Fibroblast of peridontal ligament (primary cell): ENCODE data around the gene SEC14L3.

ENCODE experiments used
- DNase-seq: peaks from one replicate; pipeline ENCODE4 v3.0.0-alpha.2; 2010; ENCODE audit errors: extremely low read depth

SEC14L3 gene

DNA sequence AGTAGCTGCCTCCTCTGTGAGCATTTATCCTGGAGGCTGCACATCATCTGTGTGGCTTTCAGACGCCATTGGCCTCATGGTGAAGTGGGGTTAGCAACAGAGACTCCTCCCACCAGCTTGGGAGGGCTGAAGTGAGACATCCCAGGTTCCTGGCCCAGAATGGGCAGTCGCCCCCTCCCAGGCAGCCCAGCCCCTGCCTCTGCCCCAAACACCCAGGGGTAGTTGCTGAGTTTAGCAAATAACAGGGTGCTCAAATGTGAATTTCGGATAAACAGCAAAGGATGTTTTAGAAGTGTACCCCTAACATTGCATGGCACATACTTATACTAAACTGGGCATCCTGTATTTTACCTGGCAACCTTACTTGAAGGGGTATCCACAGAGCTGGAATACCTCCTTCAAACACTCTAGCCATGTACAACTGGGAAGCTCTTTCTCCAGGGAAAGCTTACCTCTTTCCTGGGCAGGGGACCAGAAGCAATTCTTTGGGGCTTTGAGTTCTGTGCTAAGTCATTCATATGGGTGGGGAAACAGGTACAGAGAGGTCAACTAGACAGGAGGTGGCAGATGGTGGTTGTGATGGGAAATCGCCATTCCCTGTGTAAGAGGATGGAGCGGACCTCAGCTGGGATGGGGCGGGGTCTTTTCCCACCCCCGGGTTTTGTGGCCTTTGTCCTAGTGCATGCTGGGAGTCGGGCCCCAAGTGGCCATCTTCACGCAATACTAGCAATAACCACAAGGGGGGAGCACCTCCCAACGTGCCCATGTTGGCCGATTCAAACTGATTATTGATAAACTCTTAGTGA is 27.0 kb downstream of the SEC14L3 start:
- peak; percentile 46 for DNase-seq

DNA sequence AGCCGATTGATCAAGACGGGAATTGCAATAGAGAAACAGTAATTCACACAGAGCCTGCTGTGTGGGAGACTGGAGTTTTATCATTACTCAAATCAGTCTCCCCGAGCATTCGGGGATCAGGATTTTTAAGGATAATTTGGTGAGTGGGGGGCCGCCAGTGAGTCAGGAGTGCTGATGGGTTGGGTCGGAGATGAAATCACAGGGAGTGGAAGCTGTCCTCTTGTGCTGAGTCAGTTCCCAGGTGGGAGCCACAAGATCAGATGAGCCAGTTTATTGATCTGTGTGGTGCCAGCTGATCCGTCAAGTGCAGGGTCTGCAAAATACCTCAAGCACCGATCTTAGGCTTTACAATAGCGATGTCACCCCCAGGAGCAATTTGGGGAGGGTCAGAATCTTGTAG is 30.7 kb downstream of the SEC14L3 start:
- no peak for DNase-seq

DNA sequence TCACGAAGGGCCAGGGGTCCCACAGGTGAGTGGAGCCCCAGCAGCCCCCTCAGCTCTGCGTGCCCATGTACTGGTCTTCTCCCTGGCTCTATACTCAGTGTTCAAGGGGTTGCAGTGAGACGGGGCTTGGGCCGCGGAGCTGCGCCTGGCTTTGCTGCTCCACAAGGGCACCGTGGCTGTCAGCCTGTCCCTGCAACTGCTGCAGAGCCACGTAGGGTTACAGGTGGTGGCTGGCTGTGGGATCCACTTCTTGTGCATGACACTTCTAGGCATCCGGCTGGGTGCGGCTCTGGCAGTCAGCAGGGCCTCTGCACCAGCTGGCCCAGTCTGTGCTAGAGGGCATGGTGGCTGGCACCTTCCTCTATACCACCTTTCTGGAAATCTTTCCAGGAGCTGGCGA is 32.0 kb downstream of the SEC14L3 start:
- DNase-seq, result no peak

DNA sequence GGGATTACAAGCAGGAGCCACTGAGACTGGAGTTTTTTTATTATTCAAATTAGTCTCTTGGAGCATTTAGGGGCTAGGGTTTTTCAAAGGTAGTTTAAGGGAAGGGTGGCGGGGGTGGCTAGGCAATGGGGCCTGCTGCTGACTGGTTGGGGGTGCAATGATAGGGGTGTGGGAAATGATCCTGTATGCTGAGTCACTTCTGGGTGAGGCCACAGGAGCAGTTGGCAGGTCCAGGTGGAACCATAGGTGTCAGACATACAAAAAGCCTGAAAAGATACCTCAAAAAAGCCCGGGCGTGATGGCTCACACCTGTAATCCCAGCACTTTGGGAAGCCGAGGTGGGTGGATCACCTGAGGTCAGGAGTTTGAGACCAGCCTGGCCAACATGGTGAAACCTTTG is 32.6 kb downstream of the SEC14L3 start:
- DNase-seq, result no peak

DNA sequence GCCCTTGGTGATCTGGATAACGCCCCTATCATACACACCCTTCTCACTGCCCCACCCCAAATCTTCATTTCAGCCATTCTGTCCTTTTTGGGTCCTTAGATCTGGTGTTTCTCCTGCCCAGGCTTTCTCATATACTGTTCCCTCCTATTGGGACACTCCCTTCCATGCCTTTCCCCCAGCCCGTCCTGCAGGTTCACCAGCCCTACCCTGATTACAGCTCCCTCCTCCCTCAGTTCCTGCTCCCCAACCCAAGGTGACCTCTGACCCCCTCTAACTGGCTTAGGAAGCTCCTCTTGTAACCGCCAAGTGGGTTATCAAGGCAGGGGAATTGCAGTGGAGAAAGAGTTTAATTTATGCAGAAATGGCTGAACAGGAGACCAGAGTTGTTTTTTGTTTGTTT is 33.3 kb downstream of the SEC14L3 start:
- DNase-seq, result no peak

DNA sequence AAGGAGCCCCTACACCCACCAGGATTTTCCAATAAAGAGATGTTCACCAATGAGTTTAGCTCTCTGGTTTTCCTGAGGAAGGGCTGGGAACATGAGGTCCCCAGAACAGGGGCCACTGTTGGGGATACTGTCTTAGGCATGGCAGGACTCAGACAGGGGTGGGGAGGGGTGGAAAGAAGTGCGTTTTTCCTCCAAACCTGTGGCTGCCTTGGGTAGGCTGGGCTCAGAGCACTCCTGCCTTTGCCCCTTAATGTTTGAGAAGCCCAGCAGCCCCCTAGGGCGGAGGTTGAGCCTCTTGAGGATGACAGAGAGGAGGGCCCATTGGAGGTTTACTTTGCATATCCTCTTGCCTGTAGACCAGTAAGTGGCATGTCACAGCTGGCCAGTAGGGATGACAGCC is 35.6 kb downstream of the SEC14L3 start:
- no peak for DNase-seq

DNA sequence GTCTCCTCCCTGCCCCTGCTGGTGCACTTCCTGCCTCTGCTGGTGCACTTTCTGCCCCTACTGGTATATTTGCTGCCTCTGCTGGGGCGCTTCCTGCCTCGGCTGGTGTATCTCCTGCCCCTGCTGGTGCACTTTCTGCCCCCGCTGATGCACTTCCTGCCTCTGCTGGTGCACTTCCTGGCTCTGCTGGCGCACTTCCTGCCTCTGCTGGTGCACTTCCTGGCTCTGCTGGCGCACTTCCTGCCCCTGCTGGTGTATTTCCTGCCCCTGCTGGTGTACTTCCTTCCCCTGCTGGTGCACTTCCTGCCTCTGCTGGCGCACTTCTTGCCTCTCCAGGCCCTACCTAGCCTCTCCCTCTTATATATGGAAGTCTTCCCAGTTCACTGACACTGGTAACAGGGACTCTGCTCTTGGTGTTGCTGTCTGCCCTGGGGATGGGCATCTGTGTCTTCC is 36.1 kb downstream of the SEC14L3 start:
- no peak for DNase-seq

DNA sequence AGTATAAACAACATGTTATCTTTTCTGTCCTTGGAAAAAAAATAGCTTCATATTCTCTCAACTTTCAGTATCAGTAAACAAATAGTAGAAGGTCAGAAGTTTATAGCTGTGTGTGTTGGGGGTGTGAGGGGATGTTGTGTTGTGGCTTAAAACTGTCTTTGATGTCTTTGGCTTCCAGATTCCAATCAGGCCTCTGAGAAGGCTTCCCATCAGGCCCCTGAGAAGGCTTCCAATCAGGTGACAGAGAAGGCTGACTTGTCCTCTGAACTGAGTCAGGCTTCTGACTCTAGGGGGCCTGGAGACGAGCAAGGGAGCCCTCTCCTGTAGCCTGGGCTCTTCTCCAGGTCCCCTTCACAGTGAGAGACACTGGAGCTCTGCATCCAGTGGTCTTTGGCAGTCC is 37.0 kb downstream of the SEC14L3 start:
- no peak for DNase-seq

DNA sequence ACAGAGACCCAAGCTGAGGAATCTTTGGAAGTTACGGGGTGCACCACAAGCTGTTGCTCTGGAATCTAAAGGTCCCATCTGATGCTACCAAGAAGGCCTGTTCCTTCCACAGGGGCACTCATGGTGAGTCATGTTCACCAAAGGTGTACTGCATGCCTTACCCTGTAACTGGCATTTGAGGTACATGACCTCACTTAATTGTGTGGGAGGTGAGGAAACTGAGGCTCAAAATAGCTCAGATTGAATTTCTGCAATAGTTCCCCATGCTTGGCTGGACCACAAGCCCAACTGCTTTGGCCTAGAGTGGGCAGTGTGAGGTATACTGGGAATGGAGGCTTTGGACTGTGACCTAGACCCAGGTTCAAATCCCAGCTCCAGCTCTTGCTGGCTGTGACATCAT is 38.0 kb downstream of the SEC14L3 start:
- DNase-seq, result no peak

DNA sequence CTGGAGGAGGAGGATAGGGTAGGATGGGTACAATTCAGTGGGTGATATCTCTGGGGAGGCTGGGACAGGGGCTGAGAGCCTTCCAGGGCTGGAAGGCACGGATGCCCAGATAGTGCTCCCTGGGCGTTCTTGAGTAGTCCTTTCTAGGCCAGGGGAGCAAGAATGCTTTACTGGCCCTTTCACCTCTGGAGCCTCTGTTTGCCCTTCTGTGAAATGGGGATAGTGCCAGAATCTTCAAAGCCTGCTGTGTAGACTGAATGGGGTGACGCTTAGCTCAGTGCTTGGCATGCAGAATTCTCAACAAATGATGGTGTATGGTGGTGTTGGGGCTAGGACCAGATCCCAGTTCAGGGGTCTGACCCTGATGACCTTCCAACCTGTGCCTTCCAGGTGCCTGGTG is 38.6 kb downstream of the SEC14L3 start:
- DNase-seq, result no peak

DNA sequence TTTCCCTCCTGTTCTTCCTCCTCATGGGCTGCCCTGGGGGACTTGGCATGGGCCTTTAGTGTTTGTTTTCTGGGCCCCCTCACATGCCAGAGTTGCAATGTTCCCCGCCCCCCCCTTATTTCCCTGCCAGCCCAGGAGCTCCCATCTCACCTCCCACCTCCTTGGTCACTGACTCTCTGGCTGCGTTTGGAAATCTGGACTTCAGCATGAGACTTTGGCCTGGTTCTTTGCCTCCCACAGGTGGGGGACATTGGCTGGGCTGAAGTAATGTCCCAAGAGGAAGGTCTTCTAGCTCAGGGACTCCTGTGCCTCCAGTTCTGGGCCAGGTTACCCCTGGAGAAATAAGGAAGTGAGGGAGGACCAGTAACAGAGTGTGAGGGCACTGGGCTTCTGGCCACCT is 39.3 kb downstream of the SEC14L3 start:
- no peak for DNase-seq

DNA sequence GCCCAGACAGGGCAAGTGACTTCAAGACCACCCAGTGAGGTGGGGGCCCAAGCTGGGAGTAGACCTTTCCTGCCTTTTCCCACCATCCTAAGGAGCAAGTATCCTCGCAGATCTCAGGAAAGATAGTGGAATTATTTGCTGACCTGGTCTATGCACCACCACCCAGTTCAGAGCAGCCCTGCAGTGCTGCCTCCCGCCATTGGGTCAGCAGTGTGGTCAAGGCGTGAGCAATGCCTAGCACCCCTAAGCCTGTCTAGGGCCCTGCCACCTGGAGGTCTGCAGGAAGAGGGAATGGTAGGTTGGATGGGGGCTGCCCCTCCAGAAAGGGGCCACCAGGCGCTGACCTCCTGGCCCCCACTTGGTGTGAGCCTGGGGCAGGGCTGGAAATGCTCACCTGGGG is 39.7 kb downstream of the SEC14L3 start:
- DNase-seq, result no peak

DNA sequence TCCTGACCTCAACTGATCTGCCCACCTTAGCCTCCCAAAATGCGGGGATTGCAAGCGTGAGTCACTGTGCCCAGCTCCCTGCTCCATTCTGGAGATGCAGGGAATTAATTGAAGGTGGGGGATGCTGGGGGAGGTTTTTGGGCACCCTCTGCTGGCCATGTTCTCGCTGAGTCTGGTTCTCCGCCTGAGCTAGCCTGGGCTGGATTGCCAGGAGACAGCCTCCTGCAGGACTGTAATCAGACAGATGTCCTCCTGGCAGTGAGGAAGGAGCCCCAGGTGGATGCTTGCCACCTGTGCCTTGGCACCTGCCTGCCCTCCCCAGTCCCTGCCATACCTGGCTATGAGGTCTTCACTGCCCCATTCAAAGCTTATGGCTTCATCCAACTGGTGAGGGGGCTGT is 40.9 kb downstream of the SEC14L3 start:
- DNase-seq, result no peak

DNA sequence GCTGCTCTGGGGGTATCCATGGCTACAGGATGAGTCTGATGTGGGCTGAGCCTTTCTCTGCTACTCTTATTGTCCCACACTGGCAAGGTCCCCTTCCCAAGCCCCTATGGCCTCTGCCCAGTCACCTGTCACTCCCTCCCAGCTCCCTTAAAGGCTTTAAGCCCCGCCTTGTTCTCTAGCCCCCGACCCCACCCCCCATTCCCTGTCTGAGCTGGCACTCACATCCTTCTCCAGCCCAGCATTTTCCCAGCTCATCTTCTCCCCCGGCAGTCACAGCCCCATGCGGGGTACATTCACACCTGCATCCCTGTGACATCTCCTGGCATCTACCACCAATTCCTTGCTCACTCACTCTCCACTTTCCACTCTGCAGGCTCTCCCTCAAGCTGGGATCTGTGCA is 41.9 kb downstream of the SEC14L3 start:
- DNase-seq, result no peak

DNA sequence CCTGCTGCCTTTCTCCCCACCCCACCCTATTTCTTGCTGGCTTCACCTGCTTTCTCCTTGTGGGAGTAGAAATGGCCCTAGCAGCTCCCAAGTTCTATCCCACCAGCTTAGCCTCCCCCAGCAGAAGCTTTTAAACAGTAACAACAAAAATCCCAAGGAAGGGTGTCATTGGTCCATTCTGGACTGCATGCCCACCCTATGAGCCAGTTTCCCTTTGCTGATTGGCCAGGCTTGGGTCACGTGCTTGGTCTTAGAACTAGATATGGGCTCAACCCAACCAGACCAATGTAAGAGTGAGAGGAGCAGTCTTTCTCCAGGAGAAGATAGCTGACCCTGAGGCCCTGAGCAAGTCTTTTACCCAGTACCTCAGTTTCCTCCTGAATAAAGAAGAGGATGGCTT is 43.9 kb downstream of the SEC14L3 start:
- no peak for DNase-seq

DNA sequence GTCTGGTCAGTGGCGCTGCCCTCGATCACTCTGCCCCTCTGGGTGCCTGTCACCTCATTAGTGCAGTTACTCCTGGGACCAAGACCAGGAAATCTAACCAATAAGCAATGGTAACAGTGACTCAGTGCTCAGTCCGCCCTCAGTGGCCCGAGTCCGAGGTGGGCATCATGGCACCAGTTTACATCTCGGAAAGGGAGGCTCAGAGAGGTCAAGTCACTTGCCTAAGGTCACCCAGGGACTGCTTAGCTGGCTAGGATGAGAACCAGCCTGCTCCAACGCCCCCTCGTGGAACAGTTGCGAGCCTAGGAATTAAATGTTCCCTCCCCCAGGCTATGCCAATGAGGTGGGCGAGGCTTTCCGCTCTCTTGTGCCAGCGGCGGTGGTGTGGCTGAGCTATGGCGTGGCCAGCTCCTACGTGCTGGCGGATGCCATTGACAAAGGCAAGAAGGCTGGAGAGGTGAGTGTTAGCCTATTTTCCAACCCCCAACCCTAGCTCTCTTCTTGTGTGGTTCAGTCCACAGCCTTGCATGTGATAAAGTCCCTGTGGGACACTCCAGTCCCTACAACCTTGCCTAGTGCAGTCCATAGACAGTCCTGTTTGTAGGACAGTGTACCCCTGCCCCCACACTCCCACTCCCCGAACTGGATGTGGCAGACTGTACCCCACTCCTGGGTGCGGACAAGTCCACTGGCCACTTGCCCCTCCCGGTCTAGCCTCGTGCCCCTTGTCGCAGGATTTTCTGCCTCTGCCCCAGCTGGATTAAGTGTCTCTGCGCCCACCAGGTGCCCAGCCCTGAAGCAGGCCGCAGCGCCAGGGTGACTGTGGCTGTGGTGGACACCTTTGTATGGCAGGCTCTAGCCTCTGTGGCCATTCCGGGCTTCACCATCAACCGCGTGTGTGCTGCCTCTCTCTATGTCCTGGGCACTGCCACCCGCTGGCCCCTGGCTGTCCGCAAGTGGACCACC is 45.1 kb downstream of the SEC14L3 start:
- DNase-seq, result peak; percentile 57

DNA sequence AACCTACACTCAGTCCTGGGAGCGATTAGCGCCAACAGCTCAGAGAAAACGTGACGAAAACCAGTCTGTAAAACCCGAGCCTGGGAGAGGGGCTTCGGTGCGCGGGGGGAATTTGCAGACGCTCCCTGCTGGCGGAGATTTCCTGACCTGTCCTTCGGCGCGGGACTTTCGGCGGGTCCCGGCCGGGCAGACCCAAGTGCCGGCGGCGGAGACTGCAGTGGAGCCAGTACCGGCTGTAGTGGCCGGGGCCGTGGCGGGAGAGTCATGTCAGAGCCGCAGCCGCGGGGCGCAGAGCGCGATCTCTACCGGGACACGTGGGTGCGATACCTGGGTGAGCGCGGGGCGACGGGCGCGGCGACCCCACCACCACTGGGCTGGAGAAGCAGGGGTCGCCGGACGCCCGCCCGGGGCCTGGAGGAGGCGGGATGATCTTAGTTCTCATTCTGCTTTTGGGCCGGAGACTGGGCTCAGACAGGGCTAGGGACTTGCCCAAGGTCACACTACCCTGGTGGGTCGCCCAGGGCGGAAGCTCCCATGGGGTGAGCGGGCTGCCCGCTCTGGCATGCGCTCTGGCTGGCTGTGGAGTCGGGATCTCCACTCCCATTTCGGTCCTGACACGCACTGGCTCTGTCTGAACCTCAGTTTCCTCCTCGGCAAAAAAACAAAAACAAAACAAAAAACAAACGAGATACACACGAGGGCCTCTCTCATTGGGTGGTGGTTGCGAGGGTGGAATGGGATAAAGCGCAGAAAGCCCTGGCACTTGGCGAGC is 46.0 kb downstream of the SEC14L3 start, which contains the start of gene MTFP1:
MTFP1 (plus strand) TSS at position 153 of the 772 bp plus-strand sequence; CDS start at position 265, 112 bp downstream.
- peak; percentile 55 for DNase-seq

DNA sequence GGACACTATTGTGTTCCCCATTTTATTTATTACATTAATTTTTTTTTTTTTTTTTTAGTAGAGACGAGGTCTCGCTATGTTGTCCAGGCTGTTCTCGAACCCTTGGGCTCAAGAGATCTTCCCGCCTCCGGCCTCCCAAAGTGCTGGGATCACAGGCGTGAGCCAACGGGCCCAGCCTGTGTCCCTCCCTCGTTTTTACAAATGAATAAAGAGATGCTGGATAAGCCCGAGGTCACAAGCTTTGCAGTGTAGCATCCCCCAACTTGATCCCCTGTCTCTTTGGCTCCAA is 46.5 kb downstream of the SEC14L3 start:
- DNase-seq, result no peak

DNA sequence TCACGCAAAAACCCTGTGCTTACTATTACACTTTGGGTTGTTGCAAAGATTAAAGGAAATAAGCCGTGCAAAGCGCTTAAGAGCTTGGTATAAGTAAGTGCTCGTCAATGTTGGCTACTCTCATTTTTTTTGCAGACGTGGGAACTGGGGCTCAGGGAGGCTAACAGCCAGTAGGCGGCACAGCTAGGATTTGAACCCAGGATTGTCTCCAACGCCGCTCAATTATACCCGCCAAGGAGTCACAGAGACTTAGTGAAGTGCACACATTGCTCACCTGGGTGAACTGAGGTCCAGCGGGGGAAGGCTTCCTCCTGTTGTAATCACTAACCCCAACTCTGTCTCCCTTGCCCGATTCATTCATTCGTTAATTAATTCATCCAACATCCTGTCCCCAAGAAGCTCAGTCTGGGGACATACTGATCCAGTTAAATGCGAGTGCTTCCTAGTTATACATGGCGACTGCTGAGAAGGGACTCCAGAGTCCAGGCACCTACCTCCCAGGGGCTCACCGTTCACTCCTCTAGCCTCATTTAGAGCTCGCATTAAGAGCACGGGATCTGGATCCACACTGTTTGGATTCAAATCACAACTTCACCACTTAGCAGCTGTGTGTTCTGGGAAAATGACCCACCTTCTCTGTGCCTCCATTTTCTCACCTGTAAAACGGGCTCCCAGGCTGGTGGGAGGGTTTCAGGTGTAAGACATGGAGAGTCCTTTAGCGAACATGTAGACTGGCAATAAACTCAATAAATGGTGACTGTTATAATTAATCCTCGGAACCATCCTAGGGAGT is 47.1 kb downstream of the SEC14L3 start:
- DNase-seq, result no peak

DNA sequence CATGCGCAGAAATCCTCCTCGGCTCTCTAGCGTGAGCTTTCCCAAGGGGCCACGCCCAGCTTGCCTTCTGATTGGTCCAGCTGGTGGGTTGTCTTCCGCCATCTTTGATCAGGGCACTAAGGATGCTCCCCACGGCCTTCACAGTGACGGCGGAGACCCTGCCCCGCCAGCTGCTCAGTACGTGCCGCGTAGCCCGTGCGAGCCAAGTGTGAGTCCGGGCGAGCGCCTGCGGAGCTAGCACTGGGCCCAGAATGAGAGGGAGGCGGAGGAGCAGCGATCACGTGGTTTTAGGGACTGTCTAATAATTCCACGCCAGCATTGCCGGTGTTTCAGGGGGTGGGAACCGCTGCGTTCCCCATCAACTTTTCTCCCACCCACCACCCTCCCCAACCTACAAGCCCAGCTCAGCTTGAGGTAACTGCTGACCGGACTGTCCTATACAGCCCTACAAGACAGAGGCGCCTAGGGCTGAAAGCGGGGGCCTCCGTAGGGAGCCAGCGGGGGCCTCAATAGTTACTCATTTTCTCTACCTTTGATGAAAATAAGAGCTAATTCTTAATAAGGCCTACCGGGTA is 47.8 kb downstream of the SEC14L3 start:
- peak; percentile 100 for DNase-seq
